ENCODE measurements around the gene TMEM132D. TPM values are rescaled to one million over a fixed set of nuclear protein-coding genes. Genes with fewer than 3 reads are reported as not detected.

The TMEM132D gene
- total RNA-seq, 1 experiment from 2014 or later: not detected

GRCh38 chr12:129258781-129259318, 645.0 kb downstream of the TMEM132D start:
- in situ Hi-C loops (cut with HindIII; ENCODE audit: low pct_unique_long_range_greater_than_20kb, low sequenced_read_pairs): no loop called here
- ATAC-seq: no peak
- BruUV-seq (replicated peaks): no TSS peak

GRCh38 chr12:129257524-129257923, 646.3 kb downstream of the TMEM132D start:
- H3K36me3 ChIP-seq (ENCODE audit: control insufficient read depth, insufficient read depth, low read length): no peaks in the 10 kb centered on the region
- TF ChIP-seq REST (IDR thresholded peaks at IDR 0.05; ENCODE audit: insufficient read depth in 1 of 2, low read depth in 2 of 2, low read length in 1 of 2) (no peak), SIN3A (IDR thresholded peaks at IDR 0.05; ENCODE audit: borderline replicate concordance, insufficient read depth, low read depth, low read length) (no peak), TCF7L2 (IDR thresholded peaks at IDR 0.05; ENCODE audit: low read depth, low read length) (no peak), POLR2AphosphoS5 (IDR thresholded peaks at IDR 0.05; ENCODE audit: low read depth, low read length) (no peak), CTCF (IDR thresholded peaks at IDR 0.05) (no peak)
- H3K27me3 ChIP-seq (ENCODE audit: control insufficient read depth, insufficient read depth, low read length): no peaks in the 10 kb centered on the region
- H3K9me3 ChIP-seq (ENCODE audit: control insufficient read depth, insufficient read depth, low read depth, low read length): no peaks in the 10 kb centered on the region
- no peak overlapping the region for H3K27ac ChIP-seq (ENCODE audit: low read length)
- BruUV-seq (replicated peaks): no TSS peak
- POLR2A ChIA-PET: no interaction called here
- no peak overlapping the region for H3K4me3 ChIP-seq (ENCODE audit: low read depth in 2 of 2, low read length in 2 of 2)
- CTCF ChIA-PET: no interaction called here
- ATAC-seq: no peak
- intact Hi-C loops (cut with micrococcal nuclease; ENCODE audit: unreplicated experiment): no loop called here
- no peaks in the 10 kb centered on the region for H3K4me1 ChIP-seq (ENCODE audit: control insufficient read depth, insufficient read depth, low read length)
- in situ Hi-C loops (cut with HindIII; ENCODE audit: low pct_unique_long_range_greater_than_20kb, low sequenced_read_pairs): no loop called here
- DNase-seq (ENCODE audit: low read depth, low spot score): no peak

More at GRCh38 chr12:129258781-129259318, 645.0 kb downstream of the TMEM132D start:
- intact Hi-C loops (cut with micrococcal nuclease; ENCODE audit: unreplicated experiment): no loop called here
- Histone ChIP-seq H3K9me3 (ENCODE audit: control insufficient read depth, insufficient read depth, low read depth, low read length) (no peaks in the 10 kb centered on the region), H3K4me1 (ENCODE audit: control insufficient read depth, insufficient read depth, low read length) (no peaks in the 10 kb centered on the region), H3K4me3 (ENCODE audit: low read depth in 2 of 2, low read length in 2 of 2) (no peak overlapping the region), H3K27ac (ENCODE audit: low read length) (no peak overlapping the region), H3K27me3 (ENCODE audit: control insufficient read depth, insufficient read depth, low read length) (no peaks in the 10 kb centered on the region), H3K36me3 (ENCODE audit: control insufficient read depth, insufficient read depth, low read length) (no peaks in the 10 kb centered on the region)
- DNase-seq (ENCODE audit: low read depth, low spot score): no peak
- no peak for TF ChIP-seq REST (IDR thresholded peaks at IDR 0.05; ENCODE audit: insufficient read depth in 1 of 2, low read depth in 2 of 2, low read length in 1 of 2)
- CTCF ChIA-PET: no interaction called here
- POLR2A ChIA-PET: no interaction called here
